PFSK-1 (cell line): Measurements from ENCODE around the gene PWWP2B.

Source experiments
- FOXP2 ChIP-seq: optimal IDR thresholded peaks from 2 replicates; pipeline ENCODE3; 2011; ENCODE audit warnings: borderline replicate concordance, control low read depth, inconsistent platforms; ENCODE audit not compliant: insufficient read depth; ENCODE audit errors: extremely low read length, extremely low read depth
- POLR2AphosphoS5 ChIP-seq: IDR thresholded peaks from 2 replicates; pipeline ENCODE4 v1.6.1; 2012; ENCODE audit warnings: low read depth, mild to moderate bottlenecking, control low read depth, low read length, moderate library complexity
- SIN3A ChIP-seq: IDR thresholded peaks from 2 replicates; pipeline ENCODE4 v1.6.1; 2012; ENCODE audit warnings: mild to moderate bottlenecking, low read length, moderate library complexity, borderline replicate concordance; ENCODE audit not compliant: insufficient read depth
- TAF1 ChIP-seq: IDR thresholded peaks from 2 replicates; pipeline ENCODE4 v1.6.1; 2012; ENCODE audit warnings: low read length, control low read depth, borderline replicate concordance; ENCODE audit not compliant: insufficient read depth
- TF ChIP-seq, protein P1 (sequence below), 2 experiments: IDR thresholded peaks; 2 replicates each; pipeline versions ENCODE4 v1.6.1 to v1.8.0; 2011 to 2012; ENCODE audit warnings: low read depth in 2 of 2, low read length in 2 of 2, control low read depth in 1 of 2, inconsistent platforms in 1 of 2, mild to moderate bottlenecking in 1 of 2, moderate library complexity in 1 of 2; ENCODE audit not compliant: insufficient read depth in 1 of 2

Gene PWWP2B

DNA sequence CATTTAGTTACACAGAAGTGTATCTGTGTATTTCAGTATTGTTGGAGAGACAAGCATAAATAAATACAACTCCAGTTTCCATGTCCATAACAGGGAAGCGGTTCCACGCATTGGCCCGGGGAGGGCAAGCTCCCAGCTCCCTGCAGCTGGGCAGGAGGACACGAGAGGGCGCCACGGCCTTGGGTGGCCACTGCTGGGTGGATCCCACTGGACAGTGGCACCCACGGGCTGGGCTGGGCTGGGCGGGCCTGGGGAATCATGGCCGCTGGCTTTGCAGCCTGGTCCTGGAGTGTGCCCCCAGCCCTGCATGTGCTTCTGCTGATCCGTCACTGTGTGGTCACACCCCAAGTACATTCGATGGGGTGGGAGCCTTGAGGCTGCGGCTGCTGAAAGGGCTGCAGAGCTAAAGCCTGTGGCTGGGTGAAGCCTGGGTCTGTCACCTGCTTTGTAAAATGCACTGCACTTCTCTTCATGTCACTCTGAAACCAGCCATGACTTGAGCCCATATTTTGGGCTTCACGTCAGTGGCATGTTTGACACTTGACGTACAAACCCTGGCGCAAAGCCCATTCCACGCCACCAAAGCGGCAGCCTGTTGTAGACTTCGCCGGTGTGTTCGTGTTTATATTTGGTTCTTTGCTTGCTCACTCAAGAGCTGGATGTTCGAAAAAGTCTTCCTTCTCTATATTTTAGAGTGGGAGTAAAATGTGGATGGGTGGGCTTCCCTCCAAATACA is 37.5 kb upstream of the PWWP2B start:
- TF ChIP-seq SIN3A (no peak), POLR2AphosphoS5 (no peak), FOXP2 (no peak)
- TF ChIP-seq, protein P1, sequence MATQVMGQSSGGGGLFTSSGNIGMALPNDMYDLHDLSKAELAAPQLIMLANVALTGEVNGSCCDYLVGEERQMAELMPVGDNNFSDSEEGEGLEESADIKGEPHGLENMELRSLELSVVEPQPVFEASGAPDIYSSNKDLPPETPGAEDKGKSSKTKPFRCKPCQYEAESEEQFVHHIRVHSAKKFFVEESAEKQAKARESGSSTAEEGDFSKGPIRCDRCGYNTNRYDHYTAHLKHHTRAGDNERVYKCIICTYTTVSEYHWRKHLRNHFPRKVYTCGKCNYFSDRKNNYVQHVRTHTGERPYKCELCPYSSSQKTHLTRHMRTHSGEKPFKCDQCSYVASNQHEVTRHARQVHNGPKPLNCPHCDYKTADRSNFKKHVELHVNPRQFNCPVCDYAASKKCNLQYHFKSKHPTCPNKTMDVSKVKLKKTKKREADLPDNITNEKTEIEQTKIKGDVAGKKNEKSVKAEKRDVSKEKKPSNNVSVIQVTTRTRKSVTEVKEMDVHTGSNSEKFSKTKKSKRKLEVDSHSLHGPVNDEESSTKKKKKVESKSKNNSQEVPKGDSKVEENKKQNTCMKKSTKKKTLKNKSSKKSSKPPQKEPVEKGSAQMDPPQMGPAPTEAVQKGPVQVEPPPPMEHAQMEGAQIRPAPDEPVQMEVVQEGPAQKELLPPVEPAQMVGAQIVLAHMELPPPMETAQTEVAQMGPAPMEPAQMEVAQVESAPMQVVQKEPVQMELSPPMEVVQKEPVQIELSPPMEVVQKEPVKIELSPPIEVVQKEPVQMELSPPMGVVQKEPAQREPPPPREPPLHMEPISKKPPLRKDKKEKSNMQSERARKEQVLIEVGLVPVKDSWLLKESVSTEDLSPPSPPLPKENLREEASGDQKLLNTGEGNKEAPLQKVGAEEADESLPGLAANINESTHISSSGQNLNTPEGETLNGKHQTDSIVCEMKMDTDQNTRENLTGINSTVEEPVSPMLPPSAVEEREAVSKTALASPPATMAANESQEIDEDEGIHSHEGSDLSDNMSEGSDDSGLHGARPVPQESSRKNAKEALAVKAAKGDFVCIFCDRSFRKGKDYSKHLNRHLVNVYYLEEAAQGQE (IDR thresholded peaks at IDR 0.05; ENCODE audit: insufficient read depth in 1 of 2, low read depth in 2 of 2, low read length in 2 of 2): no peak

DNA sequence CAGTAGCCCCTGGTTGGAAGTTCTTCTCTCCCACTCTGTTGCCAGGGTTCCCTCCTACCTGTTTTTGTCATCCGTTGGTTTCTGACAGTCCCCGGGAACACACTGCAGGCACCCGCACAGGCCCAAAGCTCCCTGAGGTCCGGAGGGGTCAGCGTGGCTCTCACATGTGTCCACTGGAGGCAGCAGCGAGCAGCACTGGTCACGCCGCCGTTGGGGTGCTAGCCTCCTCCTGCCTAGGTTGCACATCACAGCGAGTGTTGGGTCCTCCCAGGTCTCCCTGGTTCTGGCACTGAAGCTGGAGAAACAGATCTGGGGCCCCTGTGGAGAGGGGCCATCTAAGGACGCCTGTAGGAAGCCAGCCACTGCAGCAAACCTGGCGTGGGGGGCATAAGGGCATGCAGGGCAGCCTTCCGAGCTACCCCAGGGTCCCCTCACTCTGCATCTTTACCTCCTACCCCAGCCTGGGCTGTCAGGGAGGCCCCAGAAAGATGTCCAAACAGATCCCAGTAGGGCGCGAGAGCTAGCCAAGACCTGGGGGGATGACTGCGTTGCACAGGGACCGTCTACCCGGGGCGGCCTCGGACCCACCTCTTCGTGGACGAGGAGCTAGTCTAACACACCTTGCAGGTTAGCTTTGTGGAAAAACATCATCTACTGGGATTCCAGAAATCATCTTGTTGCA is 36.1 kb upstream of the PWWP2B start:
- TF ChIP-seq, protein P1 (IDR thresholded peaks at IDR 0.05; ENCODE audit: insufficient read depth in 1 of 2, low read depth in 2 of 2, low read length in 2 of 2): no peak
- no peak for TF ChIP-seq TAF1
- TF ChIP-seq SIN3A: no peak
- no peak for TF ChIP-seq POLR2AphosphoS5
- TF ChIP-seq FOXP2: no peak

DNA sequence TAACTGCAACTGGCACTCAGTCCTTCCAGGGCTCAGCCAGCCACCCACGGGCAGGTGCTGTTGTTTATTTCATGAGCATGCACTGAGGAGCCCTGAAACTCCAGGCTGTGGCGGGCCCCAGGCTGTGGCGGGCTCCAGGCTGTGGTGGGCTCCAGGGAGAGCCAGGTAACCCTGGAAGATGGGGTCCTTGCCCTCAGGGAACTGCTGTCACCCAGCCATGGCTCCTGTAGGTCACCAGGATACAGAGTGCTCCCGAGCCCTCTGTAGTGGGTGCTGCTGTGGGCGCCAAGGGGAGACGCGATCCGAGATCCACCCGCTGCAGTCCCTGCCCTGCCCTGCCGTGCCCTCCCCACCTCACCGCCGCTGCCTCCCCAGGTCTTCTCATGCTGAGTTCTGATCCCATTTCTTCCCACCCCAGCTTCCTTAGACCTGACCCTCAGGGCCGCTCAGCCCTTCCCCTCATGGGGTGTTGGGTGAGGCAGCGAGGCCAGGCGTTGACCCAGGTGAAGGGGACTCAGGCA is 35.4 kb upstream of the PWWP2B start:
- TF ChIP-seq POLR2AphosphoS5: no peak

DNA sequence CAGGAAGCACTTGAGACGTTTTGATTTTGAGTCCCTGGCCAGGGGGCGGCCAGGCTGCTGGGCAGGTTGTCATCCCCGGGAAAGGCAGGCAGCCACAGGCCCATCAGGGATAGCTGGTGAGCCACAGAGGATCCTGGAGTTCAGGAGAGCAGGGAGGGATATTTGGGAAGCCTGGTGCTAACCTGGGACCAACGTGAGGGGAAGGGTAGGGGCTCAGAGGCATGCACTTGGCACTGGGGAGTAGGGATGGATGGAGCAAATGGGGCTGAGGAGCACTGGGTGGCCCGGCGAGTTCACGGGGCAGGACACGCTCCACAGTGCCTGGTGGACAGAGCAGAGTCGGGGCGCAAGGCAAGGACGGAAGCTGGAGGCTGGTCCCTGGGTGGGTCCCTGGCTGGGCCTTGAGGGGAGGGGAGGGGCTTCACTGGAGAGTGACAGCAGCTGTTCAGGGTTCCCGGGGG is 34.8 kb upstream of the PWWP2B start:
- TF ChIP-seq FOXP2: no peak
- no peak for TF ChIP-seq POLR2AphosphoS5
- TF ChIP-seq, protein P1 (IDR thresholded peaks at IDR 0.05; ENCODE audit: insufficient read depth in 1 of 2, low read depth in 2 of 2, low read length in 2 of 2): no peak
- TF ChIP-seq TAF1: no peak
- no peak for TF ChIP-seq SIN3A

GRCh38 chr10:132363376-132363775 is 33.6 kb upstream of the PWWP2B start:
- TF ChIP-seq POLR2AphosphoS5: no peak
- no peak for TF ChIP-seq SIN3A
- TF ChIP-seq FOXP2: no peak
- no peak for TF ChIP-seq TAF1
- TF ChIP-seq, protein P1 (IDR thresholded peaks at IDR 0.05; ENCODE audit: insufficient read depth in 1 of 2, low read depth in 2 of 2, low read length in 2 of 2): no peak
